K562 (cell line): ENCODE data around the gene RREB1. TPM values are rescaled to one million over a fixed set of nuclear protein-coding genes. Genes with fewer than 3 reads are reported as not detected.

Source experiments
- ARID3A ChIP-seq: IDR thresholded peaks from 2 replicates; pipeline ENCODE4 v1.6.1; 2012; ENCODE audit warnings: low read depth, low read length, improper control_type of control experiment, borderline replicate concordance
- CCNT2 ChIP-seq: IDR thresholded peaks from 2 replicates; pipeline ENCODE4 v1.6.1; 2011; ENCODE audit warnings: borderline replicate concordance, low read depth, mild to moderate bottlenecking, moderate library complexity, mixed read lengths, low read length; ENCODE audit not compliant: insufficient read length; ENCODE audit errors: extremely low read depth
- HDAC6 ChIP-seq: IDR thresholded peaks from 2 replicates; pipeline ENCODE4 v1.6.1; 2012; ENCODE audit warnings: low read depth, mild to moderate bottlenecking, control low read depth, inconsistent platforms, low read length, moderate library complexity
- HMBOX1 ChIP-seq: sonication (generic); IDR thresholded peaks from 2 replicates; pipeline ENCODE4 v1.6.1; 2016
- ILF3 ChIP-seq: fragments of 450-650 bp; IDR thresholded peaks from 2 replicates; pipeline ENCODE4 v1.6.1; 2018; ENCODE audit warnings: antibody characterized with exemption, mild to moderate bottlenecking, moderate library complexity, borderline replicate concordance
- KAT7 ChIP-seq: sonication (generic); formaldehyde crosslinking; IDR thresholded peaks from 2 replicates; pipeline ENCODE4 v1.8.0; 2022; ENCODE audit warnings: missing genetic modification reagents, mild to moderate bottlenecking, borderline replicate concordance
- NCOA4 ChIP-seq: fragments of 450-650 bp; IDR thresholded peaks from 2 replicates; pipeline ENCODE4 v1.6.1; 2018; ENCODE audit warnings: mild to moderate bottlenecking; ENCODE audit not compliant: partially characterized antibody
- POLR2H ChIP-seq: IDR thresholded peaks from 2 replicates; pipeline ENCODE4 v1.6.1; 2016; ENCODE audit warnings: missing genetic modification characterization, low read depth, mild to moderate bottlenecking, control low read depth, missing compliant biosample characterization, moderate library complexity
- RBM22 ChIP-seq: fragments of 200-400 bp; formaldehyde crosslinking; IDR thresholded peaks from 2 replicates; pipeline ENCODE4 v1.6.1; 2018; ENCODE audit warnings: low read length, low read depth; ENCODE audit not compliant: poor library complexity, severe bottlenecking
- SMAD3 ChIP-seq: fragments of 450-650 bp; formaldehyde crosslinking; conservative IDR thresholded peaks from 2 replicates; pipeline ENCODE4 v1.4.0; 2020; ENCODE audit warnings: mild to moderate bottlenecking
- STAT5A ChIP-seq: IDR thresholded peaks from 2 replicates; pipeline ENCODE4 v1.6.1; 2012; ENCODE audit warnings: low read length, inconsistent platforms, borderline replicate concordance
- TRIM28 ChIP-seq: fragments of 450-650 bp; IDR thresholded peaks from 2 replicates; pipeline ENCODE4 v1.6.1; 2017
- ZNF584 ChIP-seq: fragments of 200-800 bp; sonication (Bioruptor generic); IDR thresholded peaks from 2 replicates; pipeline ENCODE4 v1.6.1; 2016; ENCODE audit warnings: low read depth, mild to moderate bottlenecking, missing genetic modification characterization, missing compliant biosample characterization
- polyA plus RNA-seq, 8 experiments: library from polyadenylated mRNA; depleted of rRNA in 4 of 8; stranded (reverse) in 5 of 8; unstranded in 3 of 8; fragments of >200 nt; fragmentation: Nextera tagmentation in 2 of 8; fragmentation: Illumina TruSeq in 1 of 8; extraction: Ambion mirVana in 2 of 8; extraction: Trizol in 1 of 8; gene quantifications; 2 replicates each; pipeline versions ENCODE4 v1.2.1 to v1.2.3, GENCODE V29; 2011 to 2014; ENCODE audit warnings: inconsistent platforms in 1 of 8, missing spikeins in 1 of 8
- total RNA-seq, 7 experiments: library from RNA; depleted of rRNA in 6 of 7; stranded (reverse); fragments of >200 nt in 6 of 7; fragmentation: Illumina TruSeq in 2 of 7; extraction: Trizol in 2 of 7; gene quantifications; 2 replicates each; pipeline versions ENCODE4 v1.2.1 to v1.2.3, GENCODE V29; 2011 to 2021; ENCODE audit warnings: low replicate concordance in 1 of 7
- TF ChIP-seq, protein P1 (sequence below): fragments of 450-650 bp; IDR thresholded peaks from 2 replicates; pipeline ENCODE4 v1.6.1; 2016; ENCODE audit warnings: low read depth
- TF ChIP-seq, protein P2 (sequence below): fragments of 450-650 bp; formaldehyde crosslinking; IDR thresholded peaks from 2 replicates; pipeline ENCODE4 v1.4.0; 2020; ENCODE audit warnings: mild to moderate bottlenecking

RREB1 gene
- total and polyA plus RNA-seq, 9 of the 15 experiments (the other 6 are each of a cell fraction or from before 2014, with no cell fraction given) = 3.3 to 64.2 (median 19.3) TPM

- TF ChIP-seq, protein P1, sequence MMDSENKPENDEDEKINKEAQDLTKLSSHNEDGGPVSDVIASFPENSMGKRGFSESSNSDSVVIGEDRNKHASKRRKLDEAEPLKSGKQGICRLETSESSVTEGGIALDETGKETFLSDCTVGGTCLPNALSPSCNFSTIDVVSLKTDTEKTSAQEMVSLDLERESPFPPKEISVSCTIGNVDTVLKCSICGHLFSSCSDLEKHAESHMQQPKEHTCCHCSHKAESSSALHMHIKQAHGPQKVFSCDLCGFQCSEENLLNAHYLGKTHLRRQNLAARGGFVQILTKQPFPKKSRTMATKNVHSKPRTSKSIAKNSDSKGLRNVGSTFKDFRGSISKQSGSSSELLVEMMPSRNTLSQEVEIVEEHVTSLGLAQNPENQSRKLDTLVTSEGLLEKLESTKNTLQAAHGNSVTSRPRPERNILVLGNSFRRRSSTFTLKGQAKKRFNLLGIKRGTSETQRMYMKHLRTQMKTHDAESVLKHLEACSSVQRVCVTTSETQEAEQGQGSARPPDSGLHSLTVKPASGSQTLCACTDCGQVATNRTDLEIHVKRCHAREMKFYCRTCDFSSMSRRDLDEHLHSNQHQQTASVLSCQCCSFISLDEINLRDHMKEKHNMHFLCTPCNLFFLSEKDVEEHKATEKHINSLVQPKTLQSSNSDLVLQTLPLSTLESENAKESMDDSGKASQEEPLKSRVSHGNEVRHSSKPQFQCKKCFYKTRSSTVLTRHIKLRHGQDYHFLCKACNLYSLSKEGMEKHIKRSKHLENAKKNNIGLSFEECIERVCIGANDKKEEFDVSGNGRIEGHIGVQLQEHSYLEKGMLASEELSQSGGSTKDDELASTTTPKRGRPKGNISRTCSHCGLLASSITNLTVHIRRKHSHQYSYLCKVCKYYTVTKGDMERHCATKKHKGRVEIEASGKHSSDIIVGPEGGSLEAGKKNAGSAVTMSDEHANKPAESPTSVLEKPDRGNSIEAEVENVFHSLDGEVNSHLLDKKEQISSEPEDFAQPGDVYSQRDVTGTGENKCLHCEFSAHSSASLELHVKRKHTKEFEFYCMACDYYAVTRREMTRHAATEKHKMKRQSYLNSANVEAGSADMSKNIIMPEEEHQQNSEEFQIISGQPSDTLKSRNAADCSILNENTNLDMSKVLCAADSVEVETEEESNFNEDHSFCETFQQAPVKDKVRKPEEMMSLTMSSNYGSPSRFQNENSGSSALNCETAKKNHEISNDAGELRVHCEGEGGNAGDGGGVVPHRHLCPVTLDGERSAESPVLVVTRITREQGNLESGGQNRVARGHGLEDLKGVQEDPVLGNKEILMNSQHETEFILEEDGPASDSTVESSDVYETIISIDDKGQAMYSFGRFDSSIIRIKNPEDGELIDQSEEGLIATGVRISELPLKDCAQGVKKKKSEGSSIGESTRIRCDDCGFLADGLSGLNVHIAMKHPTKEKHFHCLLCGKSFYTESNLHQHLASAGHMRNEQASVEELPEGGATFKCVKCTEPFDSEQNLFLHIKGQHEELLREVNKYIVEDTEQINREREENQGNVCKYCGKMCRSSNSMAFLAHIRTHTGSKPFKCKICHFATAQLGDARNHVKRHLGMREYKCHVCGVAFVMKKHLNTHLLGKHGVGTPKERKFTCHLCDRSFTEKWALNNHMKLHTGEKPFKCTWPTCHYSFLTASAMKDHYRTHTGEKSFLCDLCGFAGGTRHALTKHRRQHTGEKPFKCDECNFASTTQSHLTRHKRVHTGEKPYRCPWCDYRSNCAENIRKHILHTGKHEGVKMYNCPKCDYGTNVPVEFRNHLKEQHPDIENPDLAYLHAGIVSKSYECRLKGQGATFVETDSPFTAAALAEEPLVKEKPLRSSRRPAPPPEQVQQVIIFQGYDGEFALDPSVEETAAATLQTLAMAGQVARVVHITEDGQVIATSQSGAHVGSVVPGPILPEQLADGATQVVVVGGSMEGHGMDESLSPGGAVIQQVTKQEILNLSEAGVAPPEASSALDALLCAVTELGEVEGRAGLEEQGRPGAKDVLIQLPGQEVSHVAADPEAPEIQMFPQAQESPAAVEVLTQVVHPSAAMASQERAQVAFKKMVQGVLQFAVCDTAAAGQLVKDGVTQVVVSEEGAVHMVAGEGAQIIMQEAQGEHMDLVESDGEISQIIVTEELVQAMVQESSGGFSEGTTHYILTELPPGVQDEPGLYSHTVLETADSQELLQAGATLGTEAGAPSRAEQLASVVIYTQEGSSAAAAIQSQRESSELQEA = no peak
- no peak for TF ChIP-seq SMAD3 (CRISPR knock-in tag)
- peak; percentile 69; the same call in 1 of the 2 replicates for TF ChIP-seq KAT7
- no peak for TF ChIP-seq ZNF584 (CRISPR knock-in tag)
- no peak for TF ChIP-seq HDAC6
- TF ChIP-seq STAT5A = no peak
- TF ChIP-seq ARID3A = no peak
- TF ChIP-seq HMBOX1 = peak; percentile 18; the same call in 1 of the 2 replicates
- TF ChIP-seq RBM22 = peak; percentile 71
- TF ChIP-seq ILF3 = no peak; the same call in 1 of the 2 replicates
- TF ChIP-seq CCNT2 = no peak
- TF ChIP-seq, protein P2, sequence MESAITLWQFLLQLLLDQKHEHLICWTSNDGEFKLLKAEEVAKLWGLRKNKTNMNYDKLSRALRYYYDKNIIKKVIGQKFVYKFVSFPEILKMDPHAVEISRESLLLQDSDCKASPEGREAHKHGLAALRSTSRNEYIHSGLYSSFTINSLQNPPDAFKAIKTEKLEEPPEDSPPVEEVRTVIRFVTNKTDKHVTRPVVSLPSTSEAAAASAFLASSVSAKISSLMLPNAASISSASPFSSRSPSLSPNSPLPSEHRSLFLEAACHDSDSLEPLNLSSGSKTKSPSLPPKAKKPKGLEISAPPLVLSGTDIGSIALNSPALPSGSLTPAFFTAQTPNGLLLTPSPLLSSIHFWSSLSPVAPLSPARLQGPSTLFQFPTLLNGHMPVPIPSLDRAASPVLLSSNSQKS (CRISPR knock-in tag) = no peak
- TF ChIP-seq NCOA4 = no peak
- TF ChIP-seq POLR2H (tag) = no peak
- no peak for TF ChIP-seq TRIM28
Measured at GRCh38 chr6:7238900-7239589, 131.3 kb downstream of the RREB1 start (continued).
